ENCODE data around the gene DSN1.
A peak's percentile ranks its signal among the peaks of the same experiment; 100 is the strongest.

The DSN1 gene

GRCh38 chr20:36773597-36774390 lies at the start of gene DSN1:
Gene DSN1 (minus strand): TSS chr20:36773763. CDS start chr20:36771458, 2,305 bp downstream.
- H3K4me3 ChIP-seq (replicated peaks; ENCODE audit: low read depth, low read length): peak within 1 kb of the TSS; percentile 92
- no peak for TF ChIP-seq CTCF (IDR thresholded peaks at IDR 0.05; ENCODE audit: low read depth, low read length, missing control alignments)
- peak; percentile 90 for DNase-seq (ENCODE audit: extremely low read depth, low read depth)

GRCh38 chr20:36823121-36823520 lies 49.6 kb upstream of the DSN1 start:
- TF ChIP-seq CTCF (IDR thresholded peaks at IDR 0.05; ENCODE audit: low read depth, low read length, missing control alignments): no peak
- no peak for DNase-seq (ENCODE audit: extremely low read depth, low read depth)
- no peak overlapping the region for H3K4me3 ChIP-seq (replicated peaks; ENCODE audit: low read depth, low read length)

- DNase-seq (ENCODE audit: extremely low read depth, low read depth): no peak
- no peak for TF ChIP-seq CTCF (IDR thresholded peaks at IDR 0.05; ENCODE audit: low read depth, low read length, missing control alignments)
- H3K4me3 ChIP-seq (replicated peaks; ENCODE audit: low read depth, low read length): no peak overlapping the region
These were observed 48.4 kb upstream of the DSN1 start for GRCh38 chr20:36821964-36822437.

- no peak for DNase-seq (ENCODE audit: extremely low read depth, low read depth)
- no peak for TF ChIP-seq CTCF (IDR thresholded peaks at IDR 0.05; ENCODE audit: low read depth, low read length, missing control alignments)
- H3K4me3 ChIP-seq (replicated peaks; ENCODE audit: low read depth, low read length): no peak overlapping the region
These were observed 47.4 kb upstream of the DSN1 start for GRCh38 chr20:36820928-36821327.

- no peak for DNase-seq (ENCODE audit: extremely low read depth, low read depth)
- no peak for TF ChIP-seq CTCF (IDR thresholded peaks at IDR 0.05; ENCODE audit: low read depth, low read length, missing control alignments)
- H3K4me3 ChIP-seq (replicated peaks; ENCODE audit: low read depth, low read length): no peak overlapping the region
These were observed 46.5 kb upstream of the DSN1 start for GRCh38 chr20:36820073-36820472.

GRCh38 chr20:36819659-36820058 lies 46.1 kb upstream of the DSN1 start:
- no peak overlapping the region for H3K4me3 ChIP-seq (replicated peaks; ENCODE audit: low read depth, low read length)
- TF ChIP-seq CTCF (IDR thresholded peaks at IDR 0.05; ENCODE audit: low read depth, low read length, missing control alignments): no peak
- DNase-seq (ENCODE audit: extremely low read depth, low read depth): no peak

Measured in HFF-Myc (cell line).